DOHH2 (cell line): ENCODE measurements around the gene CD2.

Source experiments
- EZH2phosphoT487 ChIP-seq: fragments of 200-600 bp; sonication (generic); IDR thresholded peaks from 2 replicates; pipeline ENCODE4 v1.6.1; 2017; ENCODE audit warnings: borderline replicate concordance, mild to moderate bottlenecking, antibody characterized with exemption, low read length, moderate library complexity, mixed read lengths
- TF ChIP-seq, protein P1 (sequence below): fragments of 200-600 bp; sonication (generic); IDR thresholded peaks from one replicate; pipeline ENCODE4 v1.5.1; 2014; ENCODE audit warnings: antibody characterized with exemption, mild to moderate bottlenecking, low read depth, low read length; ENCODE audit not compliant: poor library complexity, severe bottlenecking

- TF ChIP-seq, protein P1, sequence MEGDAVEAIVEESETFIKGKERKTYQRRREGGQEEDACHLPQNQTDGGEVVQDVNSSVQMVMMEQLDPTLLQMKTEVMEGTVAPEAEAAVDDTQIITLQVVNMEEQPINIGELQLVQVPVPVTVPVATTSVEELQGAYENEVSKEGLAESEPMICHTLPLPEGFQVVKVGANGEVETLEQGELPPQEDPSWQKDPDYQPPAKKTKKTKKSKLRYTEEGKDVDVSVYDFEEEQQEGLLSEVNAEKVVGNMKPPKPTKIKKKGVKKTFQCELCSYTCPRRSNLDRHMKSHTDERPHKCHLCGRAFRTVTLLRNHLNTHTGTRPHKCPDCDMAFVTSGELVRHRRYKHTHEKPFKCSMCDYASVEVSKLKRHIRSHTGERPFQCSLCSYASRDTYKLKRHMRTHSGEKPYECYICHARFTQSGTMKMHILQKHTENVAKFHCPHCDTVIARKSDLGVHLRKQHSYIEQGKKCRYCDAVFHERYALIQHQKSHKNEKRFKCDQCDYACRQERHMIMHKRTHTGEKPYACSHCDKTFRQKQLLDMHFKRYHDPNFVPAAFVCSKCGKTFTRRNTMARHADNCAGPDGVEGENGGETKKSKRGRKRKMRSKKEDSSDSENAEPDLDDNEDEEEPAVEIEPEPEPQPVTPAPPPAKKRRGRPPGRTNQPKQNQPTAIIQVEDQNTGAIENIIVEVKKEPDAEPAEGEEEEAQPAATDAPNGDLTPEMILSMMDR = no peak
- TF ChIP-seq EZH2phosphoT487 = no peak
Measured at GRCh38 chr1:116762281-116762680, 8.1 kb downstream of the CD2 start.
